CD4-positive, alpha-beta memory T cell (primary cell): Measurements from ENCODE around the gene APBB1IP. TPM values are rescaled to one million over a fixed set of nuclear protein-coding genes. Genes with fewer than 3 reads are reported as not detected.
"Not testable (repeated sequence)": the region's sequence is repeated elsewhere in the genome, so short reads cannot be mapped to it uniquely, and the experiment has no call there.

ENCODE experiments used
- CTCF ChIA-PET: fragments of 350-600 bp; sonication (Branson Sonifier 250); formaldehyde crosslinking; loops from one replicate; lab custom pipeline; 2021; ENCODE audit warnings: inconsistent platforms; ENCODE audit not compliant: partially characterized antibody; lab: Charles Lee
- POLR2A ChIA-PET: fragments of 350-600 bp; sonication (Branson Sonifier 250); formaldehyde crosslinking; loops from one replicate; lab custom pipeline; 2021; ENCODE audit not compliant: partially characterized antibody; lab: Charles Lee
- DNase-seq, 5 donors: peaks; one replicate each; pipeline versions ENCODE4 v3.0.0 to v3.0.0-alpha.2; 2020 to 2022; ENCODE audit warnings: mixed read lengths in 1 of 5
- H3K27ac ChIP-seq: one replicate; pipeline ENCODE4 v1.7.0; 2013; ENCODE audit warnings: low read depth, low read length
- H3K27me3 ChIP-seq: 2 replicates; pipeline ENCODE4 v1.7.0; 2013; ENCODE audit warnings: mild to moderate bottlenecking, low read length, moderate library complexity; ENCODE audit not compliant: insufficient read depth
- H3K36me3 ChIP-seq: 2 replicates; pipeline ENCODE4 v1.7.0; 2013; ENCODE audit warnings: mild to moderate bottlenecking, low read length, moderate library complexity; ENCODE audit not compliant: insufficient read depth
- H3K4me1 ChIP-seq: 2 replicates; pipeline ENCODE4 v1.7.0; 2013; ENCODE audit warnings: mild to moderate bottlenecking, low read length, moderate library complexity; ENCODE audit not compliant: insufficient read depth
- H3K4me3 ChIP-seq, 2 donors: one replicate each; pipeline ENCODE4 v1.7.0; 2013; ENCODE audit warnings: low read length in 2 of 2, mild to moderate bottlenecking in 1 of 2
- H3K9me3 ChIP-seq, 2 donors: one replicate each; pipeline ENCODE4 v1.7.0; 2013; ENCODE audit warnings: low read length in 2 of 2, control low read depth in 1 of 2; ENCODE audit not compliant: control insufficient read depth in 1 of 2
- H3K27ac Mint-ChIP-seq, 7 donors: one replicate each; pipeline ENCODE4 v1.8.0; 2020 to 2021; ENCODE audit warnings: mixed read lengths in 7 of 7, mild to moderate bottlenecking in 6 of 7, inconsistent platforms in 3 of 7, moderate library complexity in 3 of 7
- H3K27me3 Mint-ChIP-seq, 2 donors: one replicate each; pipeline ENCODE4 v1.8.0; 2020 to 2021; ENCODE audit warnings: mixed read lengths in 2 of 2
- H3K36me3 Mint-ChIP-seq, 2 donors: one replicate each; pipeline ENCODE4 v1.8.0; 2020 to 2021; ENCODE audit warnings: mixed read lengths in 2 of 2, inconsistent platforms in 1 of 2, mild to moderate bottlenecking in 1 of 2
- H3K4me1 Mint-ChIP-seq, 4 donors: one replicate each; pipeline ENCODE4 v1.8.0; 2020 to 2021; ENCODE audit warnings: mixed read lengths in 4 of 4, mild to moderate bottlenecking in 1 of 4
- H3K4me3 Mint-ChIP-seq, 8 donors: one replicate each; pipeline ENCODE4 v1.8.0; 2020 to 2021; ENCODE audit warnings: mixed read lengths in 8 of 8, mild to moderate bottlenecking in 7 of 8, moderate library complexity in 6 of 8, inconsistent platforms in 3 of 8
- H3K9me3 Mint-ChIP-seq, 8 donors: one replicate each; pipeline ENCODE4 v1.8.0; 2020 to 2021; ENCODE audit warnings: mixed read lengths in 8 of 8, mild to moderate bottlenecking in 5 of 8, inconsistent platforms in 3 of 8, moderate library complexity in 1 of 8
- intact Hi-C: fragments of 100-400 bp; cut with micrococcal nuclease; formaldehyde crosslinking; loops from one replicate; pipeline ENCODE4 v1.15.1; 2023
- polyA plus RNA-seq, 2 donors: library from polyadenylated mRNA; unstranded; fragments of 300-500 nt; fragmentation: Illumina TruSeq; gene quantifications; one replicate each; pipeline ENCODE4 v1.2.3, GENCODE V29; 2021
- total RNA-seq, 2 experiments: library from RNA; stranded (reverse); gene quantifications; one replicate each; pipeline ENCODE4 v1.2.3, GENCODE V29; 2021

The APBB1IP gene
- total and polyA plus RNA-seq, 4 experiments from 2014 or later, result 30.6 to 106 (median 95.7) TPM

- Mint-ChIP-seq H3K4me3 (peak overlapping the region in 1 of 8 donors; percentile 26), H3K4me1 (peaks cover 58 to 78% (median 70%) of the 10 kb centered on the region in 4 donors)
- no peak overlapping the region for H3K27ac ChIP-seq
These were observed 22.6 kb downstream of the APBB1IP start for GRCh38 chr10:26460736-26461135.

GRCh38 chr10:26463986-26464385 lies 25.8 kb downstream of the APBB1IP start:
- Mint-ChIP-seq H3K36me3 (peaks cover 33 to 37% of the 10 kb centered on the region in 2 donors), H3K27me3 (no peaks in the 10 kb centered on the region), H3K27ac (peak overlapping the region; percentile 42 to 88 (median 66)), H3K4me3 (peak overlapping the region in 5 of 8 donors; percentile 13 to 55 (median 46)), H3K4me1 (peaks cover 56 to 84% (median 70%) of the 10 kb centered on the region in 4 donors), H3K9me3 (peaks cover 0 to 2% (median 0%) of the 10 kb centered on the region in 8 donors)
- no peaks in the 10 kb centered on the region for H3K9me3 ChIP-seq
- CTCF ChIA-PET, result no interaction called here
- DNase-seq, result no peak
- POLR2A ChIA-PET, result interaction anchor here (0.9 kb wide), 1 partner anchor 16 kb away, joined by 4 read pairs; no protein-coding TSS in a partner anchor
- H3K27me3 ChIP-seq, result no peaks in the 10 kb centered on the region
- no peaks in the 10 kb centered on the region for H3K36me3 ChIP-seq
- no peak overlapping the region for H3K4me3 ChIP-seq
- H3K27ac ChIP-seq, result no peak overlapping the region
- peaks cover 74% of the 10 kb centered on the region for H3K4me1 ChIP-seq
- intact Hi-C loops, result no loop called here

More at GRCh38 chr10:26460736-26461135, 22.6 kb downstream of the APBB1IP start:
- POLR2A ChIA-PET, result interaction anchor here (1.2 to 1.4 kb wide), 3 partner anchors 8 to 14 kb away, joined by 3 to 7 read pairs (median 3); no protein-coding TSS in a partner anchor
- H3K36me3 ChIP-seq, result no peaks in the 10 kb centered on the region
- no peak overlapping the region for H3K4me3 ChIP-seq
- Mint-ChIP-seq H3K27me3 (no peaks in the 10 kb centered on the region), H3K9me3 (peaks cover 0 to 4% (median 0%) of the 10 kb centered on the region in 8 donors), H3K27ac (peak overlapping the region in 4 of 7 donors; percentile 28 to 88 (median 62)), H3K36me3 (peaks cover 39 to 45% of the 10 kb centered on the region in 2 donors)
- H3K4me1 ChIP-seq, result peaks cover 68% of the 10 kb centered on the region
- no peaks in the 10 kb centered on the region for H3K9me3 ChIP-seq
- H3K27me3 ChIP-seq, result no peaks in the 10 kb centered on the region
- DNase-seq, result no peak
- intact Hi-C loops, result no loop called here
- CTCF ChIA-PET, result no interaction called here

DNA sequence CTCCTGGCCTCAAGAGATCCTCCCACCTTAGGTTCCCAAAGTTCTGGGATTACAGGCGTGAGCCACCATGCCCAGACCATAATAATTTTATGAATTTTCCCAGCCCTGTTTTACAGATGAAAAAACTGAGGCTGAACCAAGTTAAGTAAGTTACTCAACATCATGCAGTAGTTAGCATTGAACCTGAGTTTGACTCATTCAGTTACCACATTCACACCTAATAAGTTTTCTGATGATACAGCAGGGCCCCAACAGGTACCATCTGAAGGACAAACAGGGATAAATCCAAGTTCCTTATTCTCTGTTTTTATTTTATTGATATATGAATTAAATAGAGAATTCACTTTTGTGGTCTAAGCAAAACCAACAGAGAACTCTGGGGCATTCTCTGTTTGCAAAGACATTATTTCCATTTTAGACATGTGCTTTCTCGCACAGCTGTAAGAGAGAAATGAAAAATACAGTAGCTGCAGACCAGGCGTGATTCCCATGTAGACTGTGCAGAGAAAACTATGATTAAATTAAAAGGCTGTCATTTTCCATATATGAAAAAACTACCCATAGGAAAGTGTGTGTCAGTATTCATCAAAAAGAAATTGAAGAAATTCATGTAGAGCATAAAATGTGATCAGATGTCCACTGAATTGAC lies 26.6 kb downstream of the APBB1IP start:
- Histone ChIP-seq H3K4me3 (no peak overlapping the region), H3K27me3 (no peaks in the 10 kb centered on the region), H3K4me1 (peaks cover 81% of the 10 kb centered on the region), H3K9me3 (no peaks in the 10 kb centered on the region), H3K27ac (no peak overlapping the region), H3K36me3 (no peaks in the 10 kb centered on the region)
- CTCF ChIA-PET, result no interaction called here
- DNase-seq, result no peak
- no peaks in the 10 kb centered on the region for H3K27me3 Mint-ChIP-seq
- POLR2A ChIA-PET, result interaction anchor here (0.6 kb wide), 1 partner anchor 63 kb away, joined by 4 read pairs; no protein-coding TSS in a partner anchor
- intact Hi-C loops, result no loop called here
- no peaks in the 10 kb centered on the region for H3K9me3 Mint-ChIP-seq
- peaks cover 32 to 40% of the 10 kb centered on the region in 2 donors for H3K36me3 Mint-ChIP-seq
- peak overlapping the region in 6 of 7 donors; percentile 52 to 93 (median 59) for H3K27ac Mint-ChIP-seq
- H3K4me3 Mint-ChIP-seq, result no peak overlapping the region
- peaks cover 59 to 92% (median 74%) of the 10 kb centered on the region in 4 donors for H3K4me1 Mint-ChIP-seq

DNA sequence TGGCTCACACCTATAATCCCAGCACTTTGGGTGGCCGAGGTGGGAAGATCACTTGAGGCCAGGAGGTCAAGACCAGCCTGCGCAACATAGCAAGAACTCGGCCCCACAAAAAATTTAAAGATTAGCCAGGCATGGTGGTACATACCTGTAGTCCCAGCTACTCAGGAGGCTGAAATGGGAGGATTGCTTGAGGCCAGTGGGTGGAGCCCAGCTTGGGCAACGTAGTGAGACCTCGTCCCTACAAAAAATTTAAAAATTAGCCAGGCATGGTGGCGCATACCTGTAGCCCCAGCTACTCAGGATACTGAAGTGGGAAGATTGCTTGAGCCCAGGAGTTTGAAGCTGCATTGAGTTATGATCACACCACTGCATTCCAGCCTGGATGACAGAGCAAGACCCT lies 28.4 kb downstream of the APBB1IP start:
- H3K27me3 ChIP-seq, intact Hi-C loops, H3K9me3 Mint-ChIP-seq, H3K4me3 ChIP-seq, H3K36me3 ChIP-seq, H3K27ac ChIP-seq, H3K9me3 ChIP-seq, H3K27me3 Mint-ChIP-seq, DNase-seq: not testable (repeated sequence)
- Mint-ChIP-seq H3K4me1 (peaks cover 62 to 97% (median 80%) of the 10 kb centered on the region in 4 donors), H3K4me3 (peak overlapping the region in 1 of 8 donors; percentile 72), H3K27ac (peak overlapping the region; percentile 63 to 93 (median 75)), H3K36me3 (peaks cover 29 to 39% of the 10 kb centered on the region in 2 donors)
- H3K4me1 ChIP-seq, result peaks cover 96% of the 10 kb centered on the region
- POLR2A ChIA-PET, result interaction anchor here (1.0 to 2.7 kb wide), 4 partner anchors 11 to 30 kb away, joined by 3 to 19 read pairs (median 5); no protein-coding TSS in a partner anchor
- CTCF ChIA-PET, result interaction anchor here (0.6 to 3.6 kb wide), 7 partner anchors 9 to 56 kb away, joined by 3 to 18 read pairs (median 6); partner anchors contain the start of gene APBB1IP

DNA sequence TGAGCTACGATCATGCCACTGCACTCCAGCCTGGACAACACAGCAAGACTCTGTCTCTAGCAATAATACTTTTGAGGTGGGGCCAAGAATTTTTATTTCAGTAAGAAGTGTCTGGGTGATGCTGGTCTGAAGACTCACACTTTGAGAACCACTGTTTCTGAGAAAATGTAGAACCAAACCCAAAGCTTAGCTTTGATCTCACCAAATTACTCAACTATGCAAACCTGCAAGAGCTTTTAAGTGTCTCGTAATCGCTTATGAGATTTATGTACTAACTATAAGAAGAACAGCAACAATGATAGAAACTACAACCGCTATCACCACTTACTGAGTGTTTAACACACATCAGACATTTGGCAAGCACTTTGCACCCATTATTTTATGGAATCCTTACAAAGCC lies 29.5 kb downstream of the APBB1IP start:
- H3K36me3 Mint-ChIP-seq, result peaks cover 33 to 44% of the 10 kb centered on the region in 2 donors
- no peak for DNase-seq

GRCh38 chr10:26468291-26468690 lies 30.1 kb downstream of the APBB1IP start:
- CTCF ChIA-PET, result interaction anchor here (1.0 to 3.6 kb wide), 16 partner anchors 10 to 88 kb away, joined by 3 to 18 read pairs (median 6); partner anchors contain the start of gene APBB1IP
- peaks cover 29 to 40% of the 10 kb centered on the region in 2 donors for H3K36me3 Mint-ChIP-seq
- Histone ChIP-seq H3K36me3 (no peaks in the 10 kb centered on the region), H3K9me3 (no peaks in the 10 kb centered on the region), H3K4me1 (peaks cover 97% of the 10 kb centered on the region), H3K27ac (peak overlapping the region; percentile 49), H3K4me3 (peak overlapping the region in 1 of 2 donors; percentile 23), H3K27me3 (no peaks in the 10 kb centered on the region)
- H3K4me3 Mint-ChIP-seq, result peak overlapping the region in 7 of 8 donors; percentile 4 to 89 (median 53)
- peak overlapping the region; percentile 15 to 93 (median 71) for H3K27ac Mint-ChIP-seq
- peaks cover 64 to 98% (median 80%) of the 10 kb centered on the region in 4 donors for H3K4me1 Mint-ChIP-seq
- H3K27me3 Mint-ChIP-seq, result no peaks in the 10 kb centered on the region
- DNase-seq, result no peak
- intact Hi-C loops, result loop anchor here (2.0 kb wide), 2 partner anchors 19 to 29 kb away; partner anchors contain the start of gene APBB1IP
- H3K9me3 Mint-ChIP-seq, result no peaks in the 10 kb centered on the region
- POLR2A ChIA-PET, result interaction anchor here (0.8 to 6.5 kb wide), 11 partner anchors 8 to 31 kb away, joined by 3 to 48 read pairs (median 8); partner anchors contain the start of gene APBB1IP

More for the DNA sequence above, 29.5 kb downstream of the APBB1IP start:
- intact Hi-C loops, result loop anchor here (2.0 kb wide), 2 partner anchors 19 to 29 kb away; partner anchors contain the start of gene APBB1IP
- H3K4me3 ChIP-seq, result no peak overlapping the region
- H3K27ac ChIP-seq, result peak overlapping the region; percentile 25
- H3K36me3 ChIP-seq, result no peaks in the 10 kb centered on the region
- no peaks in the 10 kb centered on the region for H3K27me3 Mint-ChIP-seq
- CTCF ChIA-PET, result interaction anchor here (0.8 to 3.6 kb wide), 14 partner anchors 8 to 36 kb away, joined by 3 to 18 read pairs (median 6); partner anchors contain the start of gene APBB1IP
- H3K9me3 Mint-ChIP-seq, result no peaks in the 10 kb centered on the region
- peaks cover 66 to 98% (median 82%) of the 10 kb centered on the region in 4 donors for H3K4me1 Mint-ChIP-seq
- POLR2A ChIA-PET, result interaction anchor here (0.8 to 6.5 kb wide), 13 partner anchors 10 to 31 kb away, joined by 3 to 48 read pairs (median 8); partner anchors contain the start of gene APBB1IP
- no peaks in the 10 kb centered on the region for H3K9me3 ChIP-seq
- H3K27ac Mint-ChIP-seq, result peak overlapping the region; percentile 58 to 93 (median 85)
- H3K27me3 ChIP-seq, result no peaks in the 10 kb centered on the region
- H3K4me1 ChIP-seq, result peaks cover 97% of the 10 kb centered on the region
- H3K4me3 Mint-ChIP-seq, result peak overlapping the region in 7 of 8 donors; percentile 51 to 72 (median 57)
